ENCODE data around the gene ORM2.

Gene ORM2

GRCh38 chr9:114362394-114362793 lies 32.7 kb downstream of the ORM2 start:
- peaks cover 65% of the 10 kb centered on the region for H3K4me1 Mint-ChIP-seq
- H3K27ac Mint-ChIP-seq = peak overlapping the region; percentile 84
- H3K27me3 Mint-ChIP-seq = no peaks in the 10 kb centered on the region
- peaks cover 2% of the 10 kb centered on the region for H3K9me3 Mint-ChIP-seq
- H3K4me3 Mint-ChIP-seq = no peak overlapping the region
- ATAC-seq = no peak
- H3K36me3 Mint-ChIP-seq = peaks cover 78% of the 10 kb centered on the region

- Mint-ChIP-seq H3K4me1 (peaks cover 75% of the 10 kb centered on the region), H3K4me3 (no peak overlapping the region)
- no peak for ATAC-seq
These were observed 33.8 kb downstream of the ORM2 start for GRCh38 chr9:114363424-114363823.

DNA sequence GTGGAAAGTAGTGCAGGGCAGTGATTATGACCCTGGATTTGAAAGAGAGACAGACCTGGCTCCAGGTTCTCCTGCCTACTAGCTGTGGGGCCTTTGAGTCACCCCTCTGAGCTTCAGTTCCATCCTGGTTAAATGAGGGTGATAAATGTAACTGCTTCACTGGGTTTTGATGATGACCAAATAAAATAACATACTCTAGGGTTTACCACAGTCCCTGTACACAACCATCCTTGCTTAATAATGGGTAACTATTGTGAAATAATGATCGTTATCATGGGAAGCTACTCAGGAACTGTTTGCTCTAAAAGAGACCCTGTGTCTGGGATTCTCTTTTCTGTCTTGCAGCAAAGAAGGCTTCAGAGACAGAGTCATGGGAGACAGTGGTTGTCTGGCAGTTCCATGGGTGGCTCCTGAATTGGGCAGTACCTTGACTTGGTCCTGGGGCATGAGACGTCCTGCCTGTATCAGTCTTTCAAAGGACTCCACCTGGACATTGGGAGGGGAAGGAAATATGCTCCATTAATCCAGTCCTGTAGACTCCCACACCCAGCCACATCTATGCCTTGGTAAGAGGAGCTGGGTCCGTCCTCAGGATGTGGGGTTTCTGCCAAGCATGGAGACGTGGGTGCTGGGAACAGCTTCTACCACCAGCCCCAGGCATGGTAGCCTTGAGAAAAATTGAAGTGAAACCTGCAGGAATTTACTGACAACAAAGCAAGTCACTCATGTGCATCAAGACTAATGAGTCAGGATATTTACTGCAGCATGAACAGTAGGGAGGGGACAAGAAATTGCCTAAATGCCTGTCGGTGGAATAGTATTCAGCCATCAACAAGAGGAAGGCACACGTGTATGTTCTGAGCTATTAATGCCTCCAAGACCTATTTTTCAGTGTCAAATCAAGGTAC lies 34.7 kb downstream of the ORM2 start:
- ATAC-seq = peak; percentile 74
- H3K36me3 Mint-ChIP-seq = peaks cover 75% of the 10 kb centered on the region
- peaks cover 2% of the 10 kb centered on the region for H3K9me3 Mint-ChIP-seq
- peaks cover 84% of the 10 kb centered on the region for H3K4me1 Mint-ChIP-seq
- H3K27ac Mint-ChIP-seq = peak overlapping the region; percentile 84
- H3K4me3 Mint-ChIP-seq = peak overlapping the region; percentile 31
- no peaks in the 10 kb centered on the region for H3K27me3 Mint-ChIP-seq

More at GRCh38 chr9:114363424-114363823, 33.8 kb downstream of the ORM2 start:
- Mint-ChIP-seq H3K27ac (peak overlapping the region; percentile 84), H3K27me3 (no peaks in the 10 kb centered on the region), H3K9me3 (peaks cover 2% of the 10 kb centered on the region), H3K36me3 (peaks cover 78% of the 10 kb centered on the region)

DNA sequence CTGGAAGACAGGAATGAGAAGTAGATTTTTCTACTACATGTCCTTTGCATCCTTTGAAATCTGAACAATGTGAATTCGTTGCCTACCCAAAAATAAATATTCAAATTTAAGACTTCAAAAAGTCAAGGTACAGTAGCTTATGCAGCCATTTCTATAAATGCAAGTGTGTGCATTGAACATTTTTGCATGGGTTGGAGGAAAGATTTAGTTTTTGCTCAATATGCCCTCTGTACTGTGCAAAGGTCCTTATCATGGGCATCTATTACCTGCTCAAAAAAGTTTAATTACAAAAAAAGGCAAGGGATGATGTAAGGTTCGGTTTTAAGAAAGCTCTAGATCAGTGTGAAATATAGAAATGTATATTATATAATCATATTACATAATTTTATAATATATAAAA lies 35.5 kb downstream of the ORM2 start:
- Mint-ChIP-seq H3K4me3 (no peak overlapping the region), H3K27me3 (no peaks in the 10 kb centered on the region), H3K27ac (peak overlapping the region; percentile 84)

DNA sequence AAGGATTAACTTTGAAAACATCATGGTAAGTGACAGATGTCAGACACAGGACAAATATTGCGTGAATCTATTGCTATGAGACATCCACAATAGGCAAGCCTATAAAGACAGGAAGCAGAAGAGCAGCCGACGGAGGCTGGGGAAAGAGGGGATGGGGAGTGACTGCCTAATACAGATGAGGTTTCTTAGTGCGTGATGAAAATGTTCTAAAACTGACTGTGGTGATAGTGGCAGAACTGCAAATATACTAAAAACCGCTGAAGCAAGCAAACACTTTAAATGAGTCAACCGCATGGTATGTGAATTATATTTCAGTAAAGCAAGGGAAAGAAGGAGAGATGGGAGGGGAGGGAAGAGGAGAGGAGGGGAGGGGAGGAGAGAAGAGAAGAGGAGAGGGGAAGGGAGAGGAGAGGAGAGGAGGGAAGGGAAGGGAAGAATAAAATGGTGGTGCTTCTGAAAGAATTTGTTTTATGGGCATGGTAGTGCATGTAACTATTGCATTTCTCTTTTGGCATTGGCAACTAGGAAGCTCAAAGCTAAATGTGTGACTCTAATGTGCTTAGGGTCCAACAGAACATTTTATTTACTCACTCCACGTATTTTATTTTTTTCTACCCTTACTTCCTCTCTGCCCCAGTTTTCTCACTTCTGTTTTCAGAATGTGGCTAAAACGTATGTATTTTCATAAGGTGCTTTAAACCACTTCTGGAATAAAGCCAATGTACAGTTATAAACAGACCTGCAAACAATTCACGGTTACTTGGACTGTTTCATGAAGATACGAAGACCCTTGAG lies 36.9 kb downstream of the ORM2 start:
- peak; percentile 78 for ATAC-seq
- Mint-ChIP-seq H3K36me3 (peaks cover 68% of the 10 kb centered on the region), H3K4me1 (peaks cover 84% of the 10 kb centered on the region), H3K27ac (peak overlapping the region; percentile 59), H3K9me3 (peaks cover 7% of the 10 kb centered on the region), H3K4me3 (peak overlapping the region; percentile 64), H3K27me3 (no peaks in the 10 kb centered on the region)

More for the DNA sequence above, 35.5 kb downstream of the ORM2 start:
- no peak for ATAC-seq
- Mint-ChIP-seq H3K36me3 (peaks cover 75% of the 10 kb centered on the region), H3K4me1 (peaks cover 87% of the 10 kb centered on the region), H3K9me3 (peaks cover 7% of the 10 kb centered on the region)

DNA sequence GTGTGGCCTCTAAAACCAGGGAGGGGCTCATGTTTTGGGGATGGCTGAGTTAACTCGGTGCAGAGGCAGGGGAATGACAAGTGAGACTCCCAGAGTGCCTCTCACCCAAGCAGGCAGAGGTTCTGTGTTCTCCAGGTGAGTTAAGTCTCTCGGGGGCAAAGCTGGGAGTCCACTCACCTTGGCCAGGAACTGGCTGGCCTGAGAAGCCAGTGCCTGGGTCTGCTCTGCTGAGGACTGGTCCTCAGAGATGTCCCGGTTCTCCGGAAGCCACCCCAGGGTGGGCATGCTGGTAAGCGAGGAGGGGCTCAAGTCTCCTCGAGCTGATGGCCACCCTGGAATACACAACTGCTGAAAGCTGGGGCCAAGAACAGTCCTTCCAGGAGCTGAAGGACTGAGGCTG lies 37.7 kb downstream of the ORM2 start:
- H3K4me3 Mint-ChIP-seq = peak overlapping the region; percentile 18
- peak overlapping the region; percentile 59 for H3K27ac Mint-ChIP-seq
- no peak for ATAC-seq

DNA sequence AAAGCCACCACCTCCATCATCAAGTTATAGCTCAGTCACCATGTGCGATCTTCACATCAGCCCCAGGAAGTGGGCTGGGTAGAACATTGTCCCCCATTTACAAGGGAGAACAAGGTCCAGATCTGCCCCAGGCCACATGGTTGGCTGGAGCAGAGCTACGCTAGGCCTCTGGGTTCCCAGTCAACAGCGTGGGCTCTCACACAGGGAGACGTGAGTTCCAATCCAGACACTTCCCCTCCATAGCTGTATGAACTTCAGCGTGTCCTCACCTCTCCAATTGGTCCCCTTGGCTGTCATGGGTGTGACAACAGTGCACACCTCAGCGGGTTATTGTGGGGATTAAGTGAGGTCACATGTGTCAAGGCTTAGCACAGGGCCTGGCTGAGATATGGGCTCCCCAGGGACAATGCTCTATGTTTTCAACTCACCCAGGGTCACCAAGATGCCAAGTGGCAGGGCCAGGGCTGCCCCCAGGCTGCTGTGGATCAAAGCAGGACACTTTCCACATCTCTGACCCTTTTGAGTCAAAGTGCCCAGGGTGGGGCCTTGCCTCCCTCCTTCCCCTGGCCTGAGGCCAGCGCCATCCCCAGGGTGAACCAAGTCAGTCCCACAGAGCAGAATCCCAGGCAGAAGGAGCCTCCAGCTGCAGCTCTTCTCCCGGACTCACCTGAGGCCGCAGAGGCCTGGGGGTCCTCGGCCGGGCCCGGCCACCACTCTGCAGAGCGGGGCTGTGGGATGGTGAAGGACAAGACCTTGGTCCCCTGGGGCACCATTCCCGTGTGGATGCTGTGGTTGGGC lies 38.3 kb downstream of the ORM2 start:
- no peaks in the 10 kb centered on the region for H3K27me3 Mint-ChIP-seq
- H3K9me3 Mint-ChIP-seq = peaks cover 7% of the 10 kb centered on the region
- no peak for ATAC-seq
- peak overlapping the region; percentile 59 for H3K27ac Mint-ChIP-seq
- H3K4me1 Mint-ChIP-seq = peaks cover 95% of the 10 kb centered on the region
- peaks cover 77% of the 10 kb centered on the region for H3K36me3 Mint-ChIP-seq
- peak overlapping the region; percentile 58 for H3K4me3 Mint-ChIP-seq

More for the DNA sequence above, 37.7 kb downstream of the ORM2 start:
- H3K4me1 Mint-ChIP-seq = peaks cover 92% of the 10 kb centered on the region
- H3K9me3 Mint-ChIP-seq = peaks cover 7% of the 10 kb centered on the region
- peaks cover 74% of the 10 kb centered on the region for H3K36me3 Mint-ChIP-seq
- H3K27me3 Mint-ChIP-seq = no peaks in the 10 kb centered on the region

DNA sequence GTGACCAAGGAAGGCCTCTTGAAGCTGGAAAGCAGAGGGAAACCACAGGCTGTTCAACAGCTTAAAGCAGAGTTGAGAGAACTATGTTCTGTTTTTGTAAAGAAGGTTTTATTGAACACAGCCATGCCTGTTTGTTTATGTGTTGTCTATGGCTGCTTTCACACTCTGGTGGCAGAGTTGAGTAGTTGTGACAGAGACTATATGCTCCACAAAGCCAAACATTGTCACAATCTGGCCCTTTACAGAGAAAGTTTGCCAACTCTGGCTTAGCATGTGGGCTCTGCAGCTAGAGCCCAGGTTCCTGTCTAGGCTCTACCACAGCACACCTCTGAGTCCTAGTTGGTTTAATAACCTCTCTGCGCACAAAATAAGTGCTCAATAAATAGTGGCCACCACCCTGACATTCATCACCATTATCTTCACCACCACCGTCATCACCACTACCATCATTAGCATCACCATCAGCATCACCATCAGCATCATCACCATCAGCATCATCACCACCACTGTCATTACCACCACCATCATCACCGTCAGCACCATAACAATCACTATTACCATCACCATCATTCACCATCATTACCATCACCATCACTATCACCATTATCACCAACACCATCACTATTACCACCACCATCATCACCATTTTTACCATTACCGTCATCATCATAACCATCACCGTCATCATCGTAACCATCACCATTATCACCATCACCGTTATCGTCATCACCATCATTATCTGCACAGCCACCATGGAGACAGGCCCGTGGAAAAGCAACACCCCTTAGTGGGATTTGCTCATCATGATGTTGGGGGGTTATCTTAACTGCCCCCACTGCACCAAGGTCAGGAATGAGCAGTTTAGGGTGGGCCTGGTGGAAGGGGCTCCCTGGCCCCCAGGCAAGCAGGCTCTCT lies 39.8 kb downstream of the ORM2 start:
- H3K4me1 Mint-ChIP-seq = peaks cover 95% of the 10 kb centered on the region
- H3K27ac Mint-ChIP-seq = peak overlapping the region; percentile 59
- no peak for ATAC-seq
- H3K4me3 Mint-ChIP-seq = peak overlapping the region; percentile 4
- no peaks in the 10 kb centered on the region for H3K27me3 Mint-ChIP-seq
- peaks cover 7% of the 10 kb centered on the region for H3K9me3 Mint-ChIP-seq
- peaks cover 77% of the 10 kb centered on the region for H3K36me3 Mint-ChIP-seq

- Mint-ChIP-seq H3K27me3 (no peaks in the 10 kb centered on the region), H3K4me3 (no peak overlapping the region), H3K9me3 (peaks cover 5% of the 10 kb centered on the region), H3K4me1 (peaks cover 97% of the 10 kb centered on the region), H3K27ac (peak overlapping the region; percentile 59), H3K36me3 (peaks cover 80% of the 10 kb centered on the region)
- no peak for ATAC-seq
These were observed 40.7 kb downstream of the ORM2 start for GRCh38 chr9:114370251-114370967.

DNA sequence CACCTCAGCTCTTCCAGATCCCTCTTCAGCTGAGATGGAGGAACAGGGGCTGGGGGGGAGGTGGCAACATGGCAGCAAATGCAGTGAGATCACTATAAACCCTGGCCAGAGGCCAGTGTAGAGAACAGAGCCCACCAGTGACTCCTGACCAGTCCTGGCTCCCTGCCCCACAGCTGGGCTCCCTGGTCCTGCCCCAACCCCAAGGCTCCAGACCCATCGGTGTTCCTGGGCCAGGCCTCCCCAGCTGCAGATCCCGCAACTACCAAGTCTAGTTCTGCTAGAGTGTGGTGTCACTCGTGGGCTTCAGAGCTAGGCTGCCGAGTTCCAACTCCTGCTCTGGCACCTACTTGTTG lies 41.3 kb downstream of the ORM2 start:
- peak overlapping the region; percentile 59 for H3K27ac Mint-ChIP-seq
- H3K27me3 Mint-ChIP-seq = no peaks in the 10 kb centered on the region
- no peak overlapping the region for H3K4me3 Mint-ChIP-seq
- peaks cover 83% of the 10 kb centered on the region for H3K36me3 Mint-ChIP-seq
- no peak for ATAC-seq
- peaks cover 96% of the 10 kb centered on the region for H3K4me1 Mint-ChIP-seq
- peaks cover 5% of the 10 kb centered on the region for H3K9me3 Mint-ChIP-seq

GRCh38 chr9:114371343-114371944 lies 41.8 kb downstream of the ORM2 start:
- H3K27ac Mint-ChIP-seq = peak overlapping the region; percentile 59
- peaks cover 5% of the 10 kb centered on the region for H3K9me3 Mint-ChIP-seq
- H3K4me1 Mint-ChIP-seq = peaks cover 94% of the 10 kb centered on the region
- H3K27me3 Mint-ChIP-seq = no peaks in the 10 kb centered on the region
- no peak for ATAC-seq
- H3K36me3 Mint-ChIP-seq = peaks cover 81% of the 10 kb centered on the region
- H3K4me3 Mint-ChIP-seq = peak overlapping the region; percentile 21

GRCh38 chr9:114371973-114372917 lies 42.6 kb downstream of the ORM2 start:
- Mint-ChIP-seq H3K4me3 (peak overlapping the region; percentile 52), H3K36me3 (peaks cover 81% of the 10 kb centered on the region), H3K27ac (peak overlapping the region; percentile 59), H3K4me1 (peaks cover 92% of the 10 kb centered on the region), H3K9me3 (peaks cover 5% of the 10 kb centered on the region), H3K27me3 (no peaks in the 10 kb centered on the region)
- no peak for ATAC-seq

All from stimulated activated memory B cell treated with anti-CD40 and anti-IgM and Interleukin-4, amounts not matched to agents 10 μg/mL and 1 μg/mL and 100 μg/mL, for 72 hours (primary cell).